Measurements from ENCODE around the gene ATG4B. TPM values are rescaled to one million over a fixed set of nuclear protein-coding genes. Genes with fewer than 3 reads are reported as not detected.

The ATG4B gene
- total RNA-seq, 1 donor from 2014 or later: 117 TPM

- no peak overlapping the region for H3K27ac Mint-ChIP-seq
- no peaks in the 10 kb centered on the region for H3K27me3 Mint-ChIP-seq (ENCODE audit: low read depth)
- H3K4me1 Mint-ChIP-seq (ENCODE audit: low read depth): peaks cover 9% of the 10 kb centered on the region
- no peaks in the 10 kb centered on the region for H3K9me3 Mint-ChIP-seq
- intact Hi-C loops (cut with micrococcal nuclease): no loop called here
- H3K4me3 Mint-ChIP-seq (ENCODE audit: low read depth): no peak overlapping the region
- no peak for DNase-seq (ENCODE audit: low spot score)
- H3K36me3 Mint-ChIP-seq (ENCODE audit: low read depth): peaks cover 44% of the 10 kb centered on the region
These were observed 29.3 kb downstream of the ATG4B start for GRCh38 chr2:241666627-241667400.

GRCh38 chr2:241668354-241668753 is 30.9 kb downstream of the ATG4B start:
- Mint-ChIP-seq H3K4me1 (ENCODE audit: low read depth) (peaks cover 9% of the 10 kb centered on the region), H3K27ac (no peak overlapping the region), H3K9me3 (no peaks in the 10 kb centered on the region), H3K36me3 (ENCODE audit: low read depth) (peaks cover 45% of the 10 kb centered on the region), H3K27me3 (ENCODE audit: low read depth) (no peaks in the 10 kb centered on the region), H3K4me3 (ENCODE audit: low read depth) (no peak overlapping the region)
- DNase-seq (ENCODE audit: low spot score): no peak
- intact Hi-C loops (cut with micrococcal nuclease): no loop called here

- Mint-ChIP-seq H3K4me3 (ENCODE audit: low read depth) (no peak overlapping the region), H3K27ac (no peak overlapping the region), H3K36me3 (ENCODE audit: low read depth) (peaks cover 45% of the 10 kb centered on the region), H3K9me3 (no peaks in the 10 kb centered on the region), H3K27me3 (ENCODE audit: low read depth) (no peaks in the 10 kb centered on the region), H3K4me1 (ENCODE audit: low read depth) (peaks cover 11% of the 10 kb centered on the region)
- DNase-seq (ENCODE audit: low spot score): no peak
- intact Hi-C loops (cut with micrococcal nuclease): no loop called here
These were observed 31.3 kb downstream of the ATG4B start for GRCh38 chr2:241668839-241669238.

- Mint-ChIP-seq H3K27me3 (ENCODE audit: low read depth) (no peaks in the 10 kb centered on the region), H3K36me3 (ENCODE audit: low read depth) (peaks cover 51% of the 10 kb centered on the region), H3K4me3 (ENCODE audit: low read depth) (no peak overlapping the region), H3K27ac (no peak overlapping the region), H3K4me1 (ENCODE audit: low read depth) (peaks cover 5% of the 10 kb centered on the region), H3K9me3 (no peaks in the 10 kb centered on the region)
- no peak for DNase-seq (ENCODE audit: low spot score)
- intact Hi-C loops (cut with micrococcal nuclease): no loop called here
These were observed 33.0 kb downstream of the ATG4B start for GRCh38 chr2:241670333-241671110.

GRCh38 chr2:241671457-241672240 is 34.2 kb downstream of the ATG4B start:
- DNase-seq (ENCODE audit: low spot score): no peak
- no peak overlapping the region for H3K27ac Mint-ChIP-seq

GRCh38 chr2:241672243-241673188 is 35.0 kb downstream of the ATG4B start:
- Mint-ChIP-seq H3K9me3 (no peaks in the 10 kb centered on the region), H3K36me3 (ENCODE audit: low read depth) (peaks cover 57% of the 10 kb centered on the region), H3K27ac (no peak overlapping the region), H3K4me1 (ENCODE audit: low read depth) (peaks cover 2% of the 10 kb centered on the region), H3K27me3 (ENCODE audit: low read depth) (no peaks in the 10 kb centered on the region), H3K4me3 (ENCODE audit: low read depth) (no peak overlapping the region)
- no peak for DNase-seq (ENCODE audit: low spot score)
- intact Hi-C loops (cut with micrococcal nuclease): no loop called here

More at GRCh38 chr2:241671457-241672240, 34.2 kb downstream of the ATG4B start:
- Mint-ChIP-seq H3K36me3 (ENCODE audit: low read depth) (peaks cover 53% of the 10 kb centered on the region), H3K27me3 (ENCODE audit: low read depth) (no peaks in the 10 kb centered on the region), H3K4me3 (ENCODE audit: low read depth) (no peak overlapping the region), H3K4me1 (ENCODE audit: low read depth) (peaks cover 2% of the 10 kb centered on the region), H3K9me3 (no peaks in the 10 kb centered on the region)
- intact Hi-C loops (cut with micrococcal nuclease): no loop called here

- intact Hi-C loops (cut with micrococcal nuclease): no loop called here
- Mint-ChIP-seq H3K9me3 (no peaks in the 10 kb centered on the region), H3K4me1 (ENCODE audit: low read depth) (peaks cover 2% of the 10 kb centered on the region), H3K4me3 (ENCODE audit: low read depth) (no peak overlapping the region), H3K36me3 (ENCODE audit: low read depth) (peaks cover 55% of the 10 kb centered on the region), H3K27ac (no peak overlapping the region), H3K27me3 (ENCODE audit: low read depth) (no peaks in the 10 kb centered on the region)
- DNase-seq (ENCODE audit: low spot score): no peak
These were observed 35.7 kb downstream of the ATG4B start for GRCh38 chr2:241673189-241673663.

GRCh38 chr2:241673797-241674725 is 36.6 kb downstream of the ATG4B start:
- Mint-ChIP-seq H3K9me3 (no peaks in the 10 kb centered on the region), H3K4me3 (ENCODE audit: low read depth) (no peak overlapping the region), H3K4me1 (ENCODE audit: low read depth) (peaks cover 2% of the 10 kb centered on the region), H3K36me3 (ENCODE audit: low read depth) (peaks cover 51% of the 10 kb centered on the region), H3K27ac (no peak overlapping the region), H3K27me3 (ENCODE audit: low read depth) (no peaks in the 10 kb centered on the region)
- DNase-seq (ENCODE audit: low spot score): no peak
- intact Hi-C loops (cut with micrococcal nuclease): no loop called here

- Mint-ChIP-seq H3K36me3 (ENCODE audit: low read depth) (peaks cover 46% of the 10 kb centered on the region), H3K27me3 (ENCODE audit: low read depth) (no peaks in the 10 kb centered on the region)
- intact Hi-C loops (cut with micrococcal nuclease): no loop called here
These were observed 38.4 kb downstream of the ATG4B start for GRCh38 chr2:241675885-241676284.

GRCh38 chr2:241676665-241677064 is 39.2 kb downstream of the ATG4B start:
- peaks cover 46% of the 10 kb centered on the region for H3K36me3 Mint-ChIP-seq (ENCODE audit: low read depth)

More at GRCh38 chr2:241675885-241676284, 38.4 kb downstream of the ATG4B start:
- H3K4me1 Mint-ChIP-seq (ENCODE audit: low read depth): peaks cover 6% of the 10 kb centered on the region
- DNase-seq (ENCODE audit: low spot score): no peak
- H3K9me3 Mint-ChIP-seq: no peaks in the 10 kb centered on the region
- H3K27ac Mint-ChIP-seq: no peak overlapping the region
- no peak overlapping the region for H3K4me3 Mint-ChIP-seq (ENCODE audit: low read depth)

GRCh38 chr2:241677392-241677791 is 39.9 kb downstream of the ATG4B start:
- H3K9me3 Mint-ChIP-seq: no peaks in the 10 kb centered on the region
- intact Hi-C loops (cut with micrococcal nuclease): no loop called here
- no peak for DNase-seq (ENCODE audit: low spot score)
- H3K4me3 Mint-ChIP-seq (ENCODE audit: low read depth): no peak overlapping the region
- H3K4me1 Mint-ChIP-seq (ENCODE audit: low read depth): peaks cover 10% of the 10 kb centered on the region
- no peaks in the 10 kb centered on the region for H3K27me3 Mint-ChIP-seq (ENCODE audit: low read depth)
- peaks cover 49% of the 10 kb centered on the region for H3K36me3 Mint-ChIP-seq (ENCODE audit: low read depth)
- H3K27ac Mint-ChIP-seq: no peak overlapping the region

More at GRCh38 chr2:241676665-241677064, 39.2 kb downstream of the ATG4B start:
- Mint-ChIP-seq H3K4me1 (ENCODE audit: low read depth) (peaks cover 10% of the 10 kb centered on the region), H3K4me3 (ENCODE audit: low read depth) (no peak overlapping the region), H3K27ac (no peak overlapping the region), H3K9me3 (no peaks in the 10 kb centered on the region), H3K27me3 (ENCODE audit: low read depth) (no peaks in the 10 kb centered on the region)
- no peak for DNase-seq (ENCODE audit: low spot score)
- intact Hi-C loops (cut with micrococcal nuclease): no loop called here
